GM12874 (cell line): ENCODE results near the gene HESX1.

Experiments
- TF ChIP-seq, protein P1 (sequence below): IDR thresholded peaks from 2 replicates; pipeline ENCODE4 v1.5.1; 2011; ENCODE audit warnings: low read depth, mild to moderate bottlenecking, control low read depth, low read length, moderate library complexity; ENCODE audit not compliant: insufficient read depth

Gene HESX1

DNA sequence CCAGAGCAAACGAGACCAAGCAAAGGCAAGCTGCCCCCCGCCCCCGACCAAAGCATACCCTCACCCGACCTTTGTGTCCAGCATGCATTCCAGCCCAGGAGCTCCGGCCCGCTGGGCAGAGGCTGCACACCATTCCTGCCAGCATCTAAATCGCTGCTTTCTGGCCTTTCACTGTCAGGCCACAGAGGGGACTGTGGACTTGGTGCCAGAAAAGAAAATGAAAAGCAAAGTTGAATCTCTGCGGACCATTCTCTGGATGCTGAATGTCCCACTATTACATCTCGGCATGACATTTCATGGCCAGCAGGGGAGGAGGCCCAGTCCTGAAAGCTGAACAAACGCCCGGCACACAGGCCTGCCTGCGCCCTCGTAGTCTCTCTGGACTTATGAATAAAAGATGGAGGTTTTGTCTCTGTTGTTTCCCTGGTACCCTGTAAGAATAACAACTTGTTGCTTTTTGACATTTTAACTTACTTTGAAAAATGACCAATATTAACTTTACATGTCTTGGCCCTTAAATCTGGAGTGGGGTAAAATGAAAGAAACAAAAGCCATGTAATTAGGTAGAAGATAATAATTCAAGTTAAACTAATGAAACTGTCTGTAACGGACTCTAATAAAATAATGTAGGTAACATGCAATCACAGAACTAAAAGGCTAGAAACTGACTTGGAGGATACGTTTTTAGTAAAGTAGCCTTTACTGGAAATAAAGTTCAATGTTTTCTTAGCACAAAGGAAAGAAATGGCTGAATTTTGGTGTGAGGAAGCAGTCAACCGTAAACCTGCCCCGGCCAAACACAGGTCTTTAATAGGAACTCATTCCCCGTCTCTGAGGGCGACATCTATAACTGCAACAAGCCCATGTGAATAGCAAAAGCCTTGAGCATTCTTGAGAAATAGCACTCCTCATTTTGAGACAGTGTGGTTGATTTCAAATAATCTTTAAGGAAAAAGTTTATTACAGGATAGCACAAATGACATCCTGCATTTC, 47.3 kb downstream of the HESX1 start:
- TF ChIP-seq, protein P1, sequence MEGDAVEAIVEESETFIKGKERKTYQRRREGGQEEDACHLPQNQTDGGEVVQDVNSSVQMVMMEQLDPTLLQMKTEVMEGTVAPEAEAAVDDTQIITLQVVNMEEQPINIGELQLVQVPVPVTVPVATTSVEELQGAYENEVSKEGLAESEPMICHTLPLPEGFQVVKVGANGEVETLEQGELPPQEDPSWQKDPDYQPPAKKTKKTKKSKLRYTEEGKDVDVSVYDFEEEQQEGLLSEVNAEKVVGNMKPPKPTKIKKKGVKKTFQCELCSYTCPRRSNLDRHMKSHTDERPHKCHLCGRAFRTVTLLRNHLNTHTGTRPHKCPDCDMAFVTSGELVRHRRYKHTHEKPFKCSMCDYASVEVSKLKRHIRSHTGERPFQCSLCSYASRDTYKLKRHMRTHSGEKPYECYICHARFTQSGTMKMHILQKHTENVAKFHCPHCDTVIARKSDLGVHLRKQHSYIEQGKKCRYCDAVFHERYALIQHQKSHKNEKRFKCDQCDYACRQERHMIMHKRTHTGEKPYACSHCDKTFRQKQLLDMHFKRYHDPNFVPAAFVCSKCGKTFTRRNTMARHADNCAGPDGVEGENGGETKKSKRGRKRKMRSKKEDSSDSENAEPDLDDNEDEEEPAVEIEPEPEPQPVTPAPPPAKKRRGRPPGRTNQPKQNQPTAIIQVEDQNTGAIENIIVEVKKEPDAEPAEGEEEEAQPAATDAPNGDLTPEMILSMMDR, result no peak

DNA sequence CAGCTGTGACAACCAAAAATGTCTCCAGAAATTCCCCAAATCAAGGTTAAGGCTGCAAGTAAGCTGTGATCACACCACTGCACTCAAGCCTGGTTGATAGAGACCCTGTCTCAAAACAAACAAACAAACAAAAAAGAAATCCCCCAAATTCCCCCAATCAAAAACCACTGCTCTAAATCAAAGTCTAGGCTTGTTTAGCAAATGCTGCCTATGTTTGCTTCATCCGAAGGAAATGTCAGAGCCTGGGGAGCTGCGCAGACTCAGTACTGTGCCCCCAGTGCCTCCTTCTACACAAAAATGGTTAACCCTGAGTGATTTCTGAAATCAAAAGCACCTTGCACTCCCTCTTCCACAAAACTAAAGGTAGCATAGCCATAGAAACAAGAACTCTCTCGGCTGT, 48.0 kb downstream of the HESX1 start:
- TF ChIP-seq, protein P1, result no peak

DNA sequence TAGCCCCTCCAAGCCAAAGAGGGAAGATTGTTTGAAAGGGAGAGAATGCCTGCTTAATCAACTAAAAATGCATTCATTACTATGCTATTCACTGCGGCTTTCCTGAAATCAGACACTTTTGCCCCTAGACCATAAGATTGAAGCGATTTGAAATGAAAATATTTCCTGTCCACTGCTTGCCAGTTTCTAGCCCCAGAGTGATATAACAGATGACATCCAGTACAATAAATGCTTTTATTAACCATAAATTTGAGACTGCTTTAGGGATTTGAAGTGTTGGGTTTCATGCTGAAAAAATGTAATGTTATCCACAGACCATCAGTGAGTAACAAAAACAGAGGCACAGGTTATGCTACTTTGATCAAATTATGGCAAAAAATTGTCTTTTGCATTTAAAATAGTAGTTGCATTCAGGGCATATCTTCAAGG, 48.7 kb downstream of the HESX1 start:
- TF ChIP-seq, protein P1, result no peak

DNA sequence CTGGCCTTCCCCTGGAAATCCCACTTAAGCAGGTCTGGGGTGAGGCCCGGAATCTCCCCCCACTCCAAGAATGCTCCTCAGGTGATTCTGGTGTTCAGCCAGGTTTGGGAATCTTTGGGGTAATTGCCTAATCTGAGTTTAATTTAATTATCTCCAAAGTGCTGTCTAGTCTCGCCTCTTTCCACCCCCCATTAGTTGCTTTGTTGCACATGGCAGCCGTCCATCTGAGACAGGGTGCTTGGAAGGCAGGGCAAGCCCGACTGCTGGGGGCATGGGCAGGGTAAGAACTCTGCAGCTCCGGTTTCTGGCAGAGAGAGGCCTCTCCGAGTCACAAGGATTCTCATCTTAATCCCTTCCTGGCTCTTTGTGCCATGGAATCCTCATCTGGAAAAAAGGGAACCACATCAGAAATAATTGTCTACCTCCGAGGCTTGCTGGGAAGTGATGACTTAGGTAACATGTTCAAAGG, 49.6 kb downstream of the HESX1 start:
- TF ChIP-seq, protein P1, result no peak
